Heart left ventricle (tissue), 16 donors: ENCODE results near the gene SLC43A2. TPM values are rescaled to one million over a fixed set of nuclear protein-coding genes. Genes with fewer than 3 reads are reported as not detected.

Source experiments
- ATAC-seq, 4 donors: fragments of 200-7000 bp; cut with Tn5 transposase; one replicate each; pipeline ENCODE4 v1.9.1; 2020 to 2022; ENCODE audit warnings: moderate library complexity in 4 of 4, mild to moderate bottlenecking in 3 of 4, moderate number of reproducible peaks in 1 of 4
- DNase-seq, 5 donors: peaks; one replicate each; pipeline ENCODE4 v3.0.0-alpha.2; 2020
- H3K27ac ChIP-seq, 12 donors: fragments of 200-600 bp; sonication (generic) in 4 of 12; one replicate each; pipeline versions ENCODE4 v1.5.0 to v1.8.0; 2016 to 2022; ENCODE audit warnings: mild to moderate bottlenecking in 2 of 12
- H3K27me3 ChIP-seq, 9 donors: fragments of 200-600 bp; sonication (generic) in 2 of 9; one replicate each; pipeline versions ENCODE4 v1.5.1 to v1.8.0; 2016 to 2022; ENCODE audit warnings: mild to moderate bottlenecking in 3 of 9
- H3K36me3 ChIP-seq, 9 donors: fragments of 200-600 bp; sonication (generic) in 2 of 9; one replicate each; pipeline versions ENCODE4 v1.5.0 to v1.8.0; 2018 to 2022; ENCODE audit warnings: mild to moderate bottlenecking in 2 of 9
- H3K4me1 ChIP-seq, 12 donors: fragments of 200-600 bp; sonication (generic) in 4 of 12; one replicate each; pipeline versions ENCODE4 v1.5.0 to v1.8.0; 2016 to 2022; ENCODE audit warnings: mild to moderate bottlenecking in 3 of 12
- H3K4me3 ChIP-seq, 12 donors: fragments of 200-600 bp; sonication (generic) in 4 of 12; one replicate each; pipeline versions ENCODE4 v1.5.0 to v1.8.0; 2017 to 2022; ENCODE audit warnings: mild to moderate bottlenecking in 9 of 12, moderate library complexity in 4 of 12
- H3K9me3 ChIP-seq, 12 donors: fragments of 200-600 bp; sonication (generic) in 4 of 12; one replicate each; pipeline versions ENCODE4 v1.5.0 to v1.8.0; 2016 to 2022; ENCODE audit warnings: mild to moderate bottlenecking in 1 of 12
- POLR2A ChIP-seq, 2 donors: fragments of 450-650 bp; IDR thresholded peaks; one replicate each; pipeline ENCODE4 v1.6.1; 2017; ENCODE audit warnings: antibody characterized with exemption in 2 of 2, mild to moderate bottlenecking in 2 of 2, moderate library complexity in 2 of 2
- WGBS, 4 donors: extraction: QIAGEN DNeasy Blood & Tissue Kit in 2 of 4; methylation state at CpG; one replicate each; pipeline versions ENCODE4 v1.1.5 to v1.1.7; 2013 to 2018; 5-methylcytosine and 5-hydroxymethylcytosine counted together
- intact Hi-C, 10 donors: fragments of 100-400 bp; cut with DNase I; formaldehyde crosslinking; loops; one replicate each; pipeline versions ENCODE4 v1.11.1 to v1.14.2; 2022
- polyA plus RNA-seq, 2 donors: library from polyadenylated mRNA; stranded (reverse); fragments of 200-250 nt; gene quantifications; one replicate each; pipeline ENCODE4 v1.2.3, GENCODE V29; 2013
- total RNA-seq, 9 donors: library from RNA; depleted of rRNA in 2 of 9; stranded (reverse); fragments of >200 nt in 2 of 9; fragmentation: NEBNext Ultra II Directional in 3 of 9; extraction: Animal tissue kit (Norgen Biotek cat#: 25700) in 3 of 9; gene quantifications; one replicate each; pipeline versions ENCODE4 v1.1.0 to v1.2.4, GENCODE V29; 2016 to 2023
- TF ChIP-seq, protein P1 (sequence below), 12 donors: fragments of 200-600 bp; sonication (generic) in 4 of 12; IDR thresholded peaks; one replicate each; pipeline versions ENCODE4 v1.5.0 to v1.8.0; 2018 to 2022; ENCODE audit warnings: antibody characterized with exemption in 12 of 12, mild to moderate bottlenecking in 5 of 12
- donor health status: ischemic (EF 13 %, LVEDD 7.1; RV severe dilation, severe dysfunction).
- donor health status: healthy with polysubstance abuse.
- donor health status: DM: no; HTN: yes; CAD: no.
- donor health status: DM: no; HTN: no; CAD: no.
- donor health status: ischemic (EF 25% LVEDD 6.9; RV normal size, moderate dysfunction).
- donor health status: ischemic (EF 25% LVEDD 5.7; RV mildly dilated, moderate dysfunction).
- donor health status: healthy.
- donor health status: DM: yes; HTN: yes; CAD: no.
- donor health status: ischemic (EF 35%, LVEDD 5.7; RV mildly dilated, moderate dysfunction).
- donor health status: nonischemic (EF 11% LVEDD 7.7; RV severe dilation, severe dysfunction).
- donor health status: DM: yes; HTN: yes; CAD: no.
- donor health status: PGD.
- donor health status: ischemic (EF 29% LVEDD 5.4; RV normal size, mild dysfunction).
- donor health status: nonischemic (EF 23%, LVEDD 6.1; RV moderate dilation, normal function).

SLC43A2 gene
- total and polyA plus RNA-seq, 11 donors = 1.4 to 29.1 (median 6.8) TPM

GRCh38 chr17:1643293-1643998 is 14.8 kb upstream of the SLC43A2 start:
- DNase-seq (peak in 2 of 5 donors; percentile 59 to 75), ATAC-seq (peak in 2 of 4 donors; percentile 4 to 7)
- Histone ChIP-seq H3K9me3 (no peaks in the 10 kb centered on the region), H3K27me3 (no peaks in the 10 kb centered on the region), H3K36me3 (peaks cover 0 to 23% (median 14%) of the 10 kb centered on the region in 9 donors), H3K4me3 (peak overlapping the region; percentile 15 to 73 (median 57)), H3K4me1 (peaks cover 0 to 68% (median 45%) of the 10 kb centered on the region in 12 donors), H3K27ac (peak overlapping the region; percentile 41 to 96 (median 85))
- 2 to 26% (median 5%) methylated on average over 18 to 88 of the region's 90 CpGs for WGBS, 4 donors
- intact Hi-C loops = loop anchor here in 4 of 10 donors (2.0 to 10.0 kb wide), 3 partner anchors 15 to 379 kb away; partner anchors contain the start of gene SLC43A2 (in 1 of the 4)
- TF ChIP-seq POLR2A (IDR thresholded peaks at IDR 0.05) = no peak
- TF ChIP-seq, protein P1, sequence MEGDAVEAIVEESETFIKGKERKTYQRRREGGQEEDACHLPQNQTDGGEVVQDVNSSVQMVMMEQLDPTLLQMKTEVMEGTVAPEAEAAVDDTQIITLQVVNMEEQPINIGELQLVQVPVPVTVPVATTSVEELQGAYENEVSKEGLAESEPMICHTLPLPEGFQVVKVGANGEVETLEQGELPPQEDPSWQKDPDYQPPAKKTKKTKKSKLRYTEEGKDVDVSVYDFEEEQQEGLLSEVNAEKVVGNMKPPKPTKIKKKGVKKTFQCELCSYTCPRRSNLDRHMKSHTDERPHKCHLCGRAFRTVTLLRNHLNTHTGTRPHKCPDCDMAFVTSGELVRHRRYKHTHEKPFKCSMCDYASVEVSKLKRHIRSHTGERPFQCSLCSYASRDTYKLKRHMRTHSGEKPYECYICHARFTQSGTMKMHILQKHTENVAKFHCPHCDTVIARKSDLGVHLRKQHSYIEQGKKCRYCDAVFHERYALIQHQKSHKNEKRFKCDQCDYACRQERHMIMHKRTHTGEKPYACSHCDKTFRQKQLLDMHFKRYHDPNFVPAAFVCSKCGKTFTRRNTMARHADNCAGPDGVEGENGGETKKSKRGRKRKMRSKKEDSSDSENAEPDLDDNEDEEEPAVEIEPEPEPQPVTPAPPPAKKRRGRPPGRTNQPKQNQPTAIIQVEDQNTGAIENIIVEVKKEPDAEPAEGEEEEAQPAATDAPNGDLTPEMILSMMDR (IDR thresholded peaks at IDR 0.05) = peak in 4 of 12 donors; percentile 11 to 29 (median 20)

- no peaks in the 10 kb centered on the region for H3K9me3 ChIP-seq
- H3K4me1 ChIP-seq = peaks cover 0 to 44% (median 21%) of the 10 kb centered on the region in 12 donors
- ATAC-seq = no peak
- H3K4me3 ChIP-seq = no peak overlapping the region
- 86 to 92% (median 88%) methylated on average over 12 of the region's 12 CpGs for WGBS, 4 donors
- no peaks in the 10 kb centered on the region for H3K27me3 ChIP-seq
- H3K27ac ChIP-seq = no peak overlapping the region
- peaks cover 0 to 33% (median 26%) of the 10 kb centered on the region in 9 donors for H3K36me3 ChIP-seq
- DNase-seq = peak in 1 of 5 donors; percentile 49
- intact Hi-C loops = loop anchor here in 3 of 10 donors (10.0 kb wide), 2 partner anchors 156 to 376 kb away; no protein-coding TSS in a partner anchor
- TF ChIP-seq POLR2A (IDR thresholded peaks at IDR 0.05) = no peak
- TF ChIP-seq, protein P1 (IDR thresholded peaks at IDR 0.05) = no peak
These were observed 12.4 kb upstream of the SLC43A2 start for GRCh38 chr17:1641065-1641403.

DNA sequence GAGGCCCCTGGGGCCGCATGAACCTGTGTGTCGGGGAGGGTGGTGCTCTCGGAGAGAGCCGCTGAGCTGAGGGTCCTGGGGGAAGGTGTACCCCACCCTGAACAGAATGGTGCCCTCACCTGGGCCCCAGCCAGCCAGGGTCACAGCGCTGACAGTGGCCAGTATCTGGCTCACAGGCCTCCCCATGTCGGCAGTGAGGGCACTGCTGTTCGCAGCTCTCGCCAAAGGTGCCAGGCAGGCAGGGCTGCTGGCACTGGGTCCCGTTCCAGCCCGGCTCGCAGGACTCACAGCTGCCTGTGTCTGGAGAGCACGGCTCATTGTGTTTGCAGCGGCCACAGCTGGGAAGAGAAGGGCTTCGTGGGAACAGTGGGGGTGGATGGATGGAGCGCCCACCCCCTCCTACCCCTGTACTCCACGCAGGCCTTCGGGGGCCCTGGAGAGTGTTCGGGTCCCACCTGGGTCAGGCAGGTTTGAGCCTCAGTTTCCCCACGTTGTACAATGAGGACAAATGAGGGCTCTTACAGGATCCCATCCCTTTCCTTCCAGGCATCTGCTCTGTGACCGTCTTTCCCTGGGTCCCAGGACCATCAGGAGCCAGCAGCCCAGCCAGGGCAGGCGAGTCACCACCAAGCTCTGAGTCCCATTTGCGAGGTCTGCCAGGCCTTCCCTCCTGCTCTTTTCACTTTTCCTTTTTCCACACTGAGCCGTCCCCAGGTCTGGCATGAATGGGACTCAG is 11.9 kb upstream of the SLC43A2 start:
- Histone ChIP-seq H3K27me3 (no peaks in the 10 kb centered on the region), H3K27ac (peak overlapping the region in 4 of 12 donors; percentile 15 to 37 (median 24)), H3K4me3 (no peak overlapping the region), H3K4me1 (peaks cover 0 to 39% (median 16%) of the 10 kb centered on the region in 12 donors), H3K9me3 (no peaks in the 10 kb centered on the region), H3K36me3 (peaks cover 0 to 38% (median 30%) of the 10 kb centered on the region in 9 donors)
- peak in 3 of 5 donors; percentile 52 to 69 (median 67) for DNase-seq
- intact Hi-C loops = loop anchor here in 3 of 10 donors (10.0 kb wide), 2 partner anchors 156 to 376 kb away; no protein-coding TSS in a partner anchor
- 63 to 81% (median 75%) methylated on average over 18 to 23 of the region's 23 CpGs for WGBS, 4 donors
- ATAC-seq = peak; percentile 16 to 49 (median 38)
- TF ChIP-seq POLR2A (IDR thresholded peaks at IDR 0.05) = no peak
- TF ChIP-seq, protein P1 (IDR thresholded peaks at IDR 0.05) = no peak
